NB4 (cell line): ENCODE measurements around the gene IGSF8.
A peak's percentile ranks its signal among the peaks of the same experiment; 100 is the strongest.

Source experiments
- DNase-seq: peaks from one replicate; pipeline ENCODE4 v3.0.0; 2010; ENCODE audit warnings: low read depth
- H3K4me3 ChIP-seq: one replicate; pipeline ENCODE4 v1.5.1; 2011; ENCODE audit warnings: mild to moderate bottlenecking, low read depth, low read length, moderate library complexity
- MAX ChIP-seq: IDR thresholded peaks from 2 replicates; pipeline ENCODE4 v1.6.1; 2011; ENCODE audit warnings: low read depth, low read length
- MYC ChIP-seq: IDR thresholded peaks from 2 replicates; pipeline ENCODE4 v1.6.1; 2011; ENCODE audit warnings: low read depth, low read length
- POLR2A ChIP-seq: IDR thresholded peaks from 2 replicates; pipeline ENCODE4 v1.6.1; 2011; ENCODE audit warnings: mild to moderate bottlenecking; ENCODE audit not compliant: insufficient read length; ENCODE audit errors: extremely low read depth
- TF ChIP-seq, protein P1 (sequence below): IDR thresholded peaks from one replicate; pipeline ENCODE4 v1.5.1; 2012; ENCODE audit warnings: low read depth, low read length

IGSF8 gene

GRCh38 chr1:160089883-160090282, 8.5 kb downstream of the IGSF8 start:
- no peak overlapping the region for H3K4me3 ChIP-seq
- TF ChIP-seq POLR2A = no peak
- no peak for TF ChIP-seq MAX
- TF ChIP-seq MYC = no peak
- TF ChIP-seq, protein P1, sequence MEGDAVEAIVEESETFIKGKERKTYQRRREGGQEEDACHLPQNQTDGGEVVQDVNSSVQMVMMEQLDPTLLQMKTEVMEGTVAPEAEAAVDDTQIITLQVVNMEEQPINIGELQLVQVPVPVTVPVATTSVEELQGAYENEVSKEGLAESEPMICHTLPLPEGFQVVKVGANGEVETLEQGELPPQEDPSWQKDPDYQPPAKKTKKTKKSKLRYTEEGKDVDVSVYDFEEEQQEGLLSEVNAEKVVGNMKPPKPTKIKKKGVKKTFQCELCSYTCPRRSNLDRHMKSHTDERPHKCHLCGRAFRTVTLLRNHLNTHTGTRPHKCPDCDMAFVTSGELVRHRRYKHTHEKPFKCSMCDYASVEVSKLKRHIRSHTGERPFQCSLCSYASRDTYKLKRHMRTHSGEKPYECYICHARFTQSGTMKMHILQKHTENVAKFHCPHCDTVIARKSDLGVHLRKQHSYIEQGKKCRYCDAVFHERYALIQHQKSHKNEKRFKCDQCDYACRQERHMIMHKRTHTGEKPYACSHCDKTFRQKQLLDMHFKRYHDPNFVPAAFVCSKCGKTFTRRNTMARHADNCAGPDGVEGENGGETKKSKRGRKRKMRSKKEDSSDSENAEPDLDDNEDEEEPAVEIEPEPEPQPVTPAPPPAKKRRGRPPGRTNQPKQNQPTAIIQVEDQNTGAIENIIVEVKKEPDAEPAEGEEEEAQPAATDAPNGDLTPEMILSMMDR = no peak

GRCh38 chr1:160087118-160087662, 11.2 kb downstream of the IGSF8 start:
- DNase-seq = no peak
- no peak overlapping the region for H3K4me3 ChIP-seq
- TF ChIP-seq, protein P1 = no peak
- TF ChIP-seq MYC = no peak
- no peak for TF ChIP-seq MAX
- no peak for TF ChIP-seq POLR2A

More at GRCh38 chr1:160089883-160090282, 8.5 kb downstream of the IGSF8 start:
- no peak for DNase-seq

DNA sequence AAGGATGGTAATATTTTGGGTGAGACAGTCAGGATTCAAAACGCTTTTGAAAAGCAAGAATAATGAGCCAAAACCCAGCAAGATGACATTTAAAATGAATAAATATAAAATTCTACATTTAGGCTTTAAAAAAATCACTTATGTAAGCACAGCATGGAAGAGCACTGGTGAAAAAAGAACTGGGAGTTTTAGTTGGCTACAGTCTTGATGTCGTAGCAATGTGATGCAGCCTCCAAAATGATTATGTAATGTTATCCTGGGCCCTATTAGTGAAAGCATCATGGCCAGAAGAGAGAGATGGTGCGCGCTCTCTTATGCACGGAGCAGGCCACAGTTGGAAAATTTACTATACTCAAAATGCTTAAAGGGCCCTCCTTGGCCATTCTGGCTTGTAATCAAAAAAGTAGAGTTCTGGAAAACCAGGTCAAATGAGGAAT, 11.9 kb downstream of the IGSF8 start:
- H3K4me3 ChIP-seq = no peak overlapping the region
- TF ChIP-seq POLR2A = no peak
- DNase-seq = no peak

DNA sequence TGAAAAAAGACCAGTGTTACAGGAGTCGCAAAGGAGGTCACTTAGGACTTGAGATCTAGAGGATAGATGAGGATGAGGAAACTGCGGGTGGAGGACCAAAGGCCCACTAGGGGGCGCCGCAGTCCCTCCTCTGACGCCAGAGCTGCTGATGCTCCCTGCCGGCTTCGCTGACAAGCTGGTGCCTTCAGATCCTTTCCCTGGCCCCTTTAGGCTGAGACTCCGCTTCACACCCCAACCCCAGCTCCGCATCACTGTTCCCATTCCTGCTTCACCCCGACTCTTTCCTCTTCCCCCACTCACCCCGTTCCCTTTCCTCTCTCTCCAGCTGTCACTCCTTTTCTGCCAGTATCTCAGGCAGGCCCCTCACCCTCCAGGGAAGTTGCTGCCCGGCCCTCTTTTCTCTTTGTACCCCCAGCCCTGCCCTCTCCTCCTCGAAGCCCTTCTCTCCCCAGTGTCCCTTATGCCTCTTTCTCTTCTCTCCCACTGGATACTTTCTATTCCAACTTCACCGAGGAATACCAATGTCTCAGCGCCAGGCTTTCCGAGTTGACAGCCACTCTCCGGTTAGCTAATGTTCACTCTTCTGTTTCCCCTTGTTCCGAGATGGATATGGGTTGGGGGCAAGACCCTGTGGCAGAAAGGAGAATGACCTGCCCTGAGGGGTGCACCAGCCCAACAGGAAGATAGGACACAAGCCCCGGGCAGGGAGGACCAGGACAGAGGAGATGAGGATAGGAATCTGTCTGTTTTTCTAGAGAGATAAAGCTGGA, 12.5 kb downstream of the IGSF8 start:
- no peak for TF ChIP-seq MYC
- TF ChIP-seq, protein P1 = peak; percentile 91
- no peak overlapping the region for H3K4me3 ChIP-seq
- DNase-seq = peak; percentile 79

DNA sequence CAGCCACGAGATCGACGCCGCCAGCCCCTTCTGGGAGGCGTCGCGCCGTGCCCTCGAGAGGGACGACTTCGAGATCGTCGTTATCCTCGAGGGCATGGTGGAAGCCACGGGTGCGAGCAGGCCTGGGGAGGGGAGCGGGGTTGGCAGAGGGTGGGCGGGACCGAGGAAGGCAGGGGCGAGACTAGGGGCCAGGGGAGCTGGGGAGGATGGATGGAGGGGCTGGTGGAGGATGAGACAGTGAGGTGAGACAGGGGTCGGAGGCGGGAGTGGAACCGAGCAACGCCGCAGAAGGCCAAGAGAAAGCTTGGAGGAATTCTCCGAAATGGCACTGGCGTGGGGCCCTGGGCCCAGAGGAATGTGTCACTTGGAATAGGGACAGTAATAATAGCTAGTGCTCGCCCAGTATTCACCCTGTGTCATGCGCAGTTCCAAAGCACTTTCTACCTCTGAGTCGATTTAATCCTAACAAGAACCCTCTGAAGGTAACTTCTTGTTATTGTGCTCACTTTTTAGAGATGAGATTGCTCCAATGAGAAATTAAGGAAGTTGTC, 13.6 kb downstream of the IGSF8 start:
- TF ChIP-seq MYC (no peak), POLR2A (no peak), MAX (no peak)
- TF ChIP-seq, protein P1 = no peak
- H3K4me3 ChIP-seq = no peak overlapping the region
- DNase-seq = no peak

DNA sequence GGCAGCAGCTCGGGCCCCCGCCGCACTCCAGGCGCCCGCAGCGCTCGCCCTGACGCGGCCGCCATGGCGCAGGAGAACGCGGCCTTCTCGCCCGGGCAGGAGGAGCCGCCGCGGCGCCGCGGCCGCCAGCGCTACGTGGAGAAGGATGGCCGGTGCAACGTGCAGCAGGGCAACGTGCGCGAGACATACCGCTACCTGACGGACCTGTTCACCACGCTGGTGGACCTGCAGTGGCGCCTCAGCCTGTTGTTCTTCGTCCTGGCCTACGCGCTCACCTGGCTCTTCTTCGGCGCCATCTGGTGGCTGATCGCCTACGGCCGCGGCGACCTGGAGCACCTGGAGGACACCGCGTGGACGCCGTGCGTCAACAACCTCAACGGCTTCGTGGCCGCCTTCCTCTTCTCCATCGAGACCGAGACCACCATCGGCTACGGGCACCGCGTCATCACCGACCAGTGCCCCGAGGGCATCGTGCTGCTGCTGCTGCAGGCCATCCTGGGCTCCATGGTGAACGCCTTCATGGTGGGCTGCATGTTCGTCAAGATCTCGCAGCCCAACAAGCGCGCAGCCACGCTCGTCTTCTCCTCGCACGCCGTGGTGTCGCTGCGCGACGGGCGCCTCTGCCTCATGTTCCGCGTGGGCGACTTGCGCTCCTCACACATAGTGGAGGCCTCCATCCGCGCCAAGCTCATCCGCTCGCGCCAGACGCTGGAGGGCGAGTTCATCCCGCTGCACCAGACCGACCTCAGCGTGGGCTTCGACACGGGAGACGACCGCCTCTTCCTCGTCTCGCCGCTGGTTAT, 14.2 kb downstream of the IGSF8 start:
- peak; percentile 24 for DNase-seq
- no peak overlapping the region for H3K4me3 ChIP-seq
- TF ChIP-seq POLR2A = no peak
- TF ChIP-seq, protein P1 = peak; percentile 27
